ENCODE data around the gene DCAF12.

DNA sequence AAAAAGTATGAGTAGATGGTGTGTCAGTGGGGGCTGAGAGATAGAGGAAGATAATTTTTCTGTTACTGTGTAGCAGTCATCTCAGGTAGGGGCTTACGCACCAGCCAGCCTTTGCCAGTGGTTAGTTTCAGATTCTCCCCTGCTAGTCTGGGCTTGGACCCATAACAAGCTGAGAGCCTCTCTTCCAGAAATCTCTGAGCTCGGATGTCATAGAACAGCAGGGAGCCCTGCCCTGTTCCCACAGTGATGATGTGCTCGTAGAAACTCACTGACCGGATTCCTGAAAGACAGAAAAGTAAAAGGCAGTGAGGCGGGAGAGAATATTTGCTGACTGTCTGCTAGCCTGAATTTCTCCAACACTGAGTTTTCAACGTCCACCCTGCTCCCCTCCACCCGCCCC, 37.2 kb downstream of the DCAF12 start:
- TF ChIP-seq, protein P1, sequence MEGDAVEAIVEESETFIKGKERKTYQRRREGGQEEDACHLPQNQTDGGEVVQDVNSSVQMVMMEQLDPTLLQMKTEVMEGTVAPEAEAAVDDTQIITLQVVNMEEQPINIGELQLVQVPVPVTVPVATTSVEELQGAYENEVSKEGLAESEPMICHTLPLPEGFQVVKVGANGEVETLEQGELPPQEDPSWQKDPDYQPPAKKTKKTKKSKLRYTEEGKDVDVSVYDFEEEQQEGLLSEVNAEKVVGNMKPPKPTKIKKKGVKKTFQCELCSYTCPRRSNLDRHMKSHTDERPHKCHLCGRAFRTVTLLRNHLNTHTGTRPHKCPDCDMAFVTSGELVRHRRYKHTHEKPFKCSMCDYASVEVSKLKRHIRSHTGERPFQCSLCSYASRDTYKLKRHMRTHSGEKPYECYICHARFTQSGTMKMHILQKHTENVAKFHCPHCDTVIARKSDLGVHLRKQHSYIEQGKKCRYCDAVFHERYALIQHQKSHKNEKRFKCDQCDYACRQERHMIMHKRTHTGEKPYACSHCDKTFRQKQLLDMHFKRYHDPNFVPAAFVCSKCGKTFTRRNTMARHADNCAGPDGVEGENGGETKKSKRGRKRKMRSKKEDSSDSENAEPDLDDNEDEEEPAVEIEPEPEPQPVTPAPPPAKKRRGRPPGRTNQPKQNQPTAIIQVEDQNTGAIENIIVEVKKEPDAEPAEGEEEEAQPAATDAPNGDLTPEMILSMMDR (IDR thresholded peaks at IDR 0.05): no peak
- TF ChIP-seq POLR2A (IDR thresholded peaks at IDR 0.05): no peak

Measured in Peyer's patch (tissue), 4 donors.